SJCRH30 (cell line): ENCODE measurements around the gene AMBRA1. TPM values are rescaled to one million over a fixed set of nuclear protein-coding genes. Genes with fewer than 3 reads are reported as not detected.
A peak's percentile ranks its signal among the peaks of the same experiment; 100 is the strongest.

ENCODE experiments used
- DNase-seq, 2 experiments: peaks; one replicate each; pipeline ENCODE4 v3.0.0-alpha.2; 2015 to 2020
- H3K27ac ChIP-seq: fragments of 250-450 bp; sonication (Bioruptor Pico); 2 replicates; pipeline ENCODE4 v1.5.1; 2020; ENCODE audit warnings: mild to moderate bottlenecking, moderate library complexity
- H3K27me3 ChIP-seq: fragments of 250-450 bp; sonication (Bioruptor Pico); 2 replicates; pipeline ENCODE4 v1.5.1; 2020; ENCODE audit warnings: mild to moderate bottlenecking, moderate library complexity
- H3K36me3 ChIP-seq: fragments of 250-450 bp; sonication (Bioruptor Pico); 2 replicates; pipeline ENCODE4 v1.5.1; 2020; ENCODE audit warnings: mild to moderate bottlenecking, moderate library complexity
- H3K4me1 ChIP-seq: fragments of 250-450 bp; sonication (Bioruptor Pico); 2 replicates; pipeline ENCODE4 v1.5.1; 2020; ENCODE audit warnings: mild to moderate bottlenecking, moderate library complexity
- H3K4me3 ChIP-seq: fragments of 250-450 bp; sonication (Bioruptor Pico); 2 replicates; pipeline ENCODE4 v1.5.1; 2020; ENCODE audit warnings: mild to moderate bottlenecking, moderate library complexity
- H3K9me3 ChIP-seq: fragments of 250-450 bp; sonication (Bioruptor Pico); replicated peaks from 2 replicates; pipeline ENCODE4 v1.5.1; 2020; ENCODE audit warnings: mild to moderate bottlenecking, moderate library complexity
- total RNA-seq: library from RNA; depleted of rRNA; stranded (reverse); fragments of >200 nt; shearing (Covaris generic); gene quantifications from 2 replicates; pipeline ENCODE4 v1.2.3, GENCODE V29; 2014

Gene AMBRA1
- total RNA-seq, 1 experiment from 2014 or later: 23.1 TPM

DNA sequence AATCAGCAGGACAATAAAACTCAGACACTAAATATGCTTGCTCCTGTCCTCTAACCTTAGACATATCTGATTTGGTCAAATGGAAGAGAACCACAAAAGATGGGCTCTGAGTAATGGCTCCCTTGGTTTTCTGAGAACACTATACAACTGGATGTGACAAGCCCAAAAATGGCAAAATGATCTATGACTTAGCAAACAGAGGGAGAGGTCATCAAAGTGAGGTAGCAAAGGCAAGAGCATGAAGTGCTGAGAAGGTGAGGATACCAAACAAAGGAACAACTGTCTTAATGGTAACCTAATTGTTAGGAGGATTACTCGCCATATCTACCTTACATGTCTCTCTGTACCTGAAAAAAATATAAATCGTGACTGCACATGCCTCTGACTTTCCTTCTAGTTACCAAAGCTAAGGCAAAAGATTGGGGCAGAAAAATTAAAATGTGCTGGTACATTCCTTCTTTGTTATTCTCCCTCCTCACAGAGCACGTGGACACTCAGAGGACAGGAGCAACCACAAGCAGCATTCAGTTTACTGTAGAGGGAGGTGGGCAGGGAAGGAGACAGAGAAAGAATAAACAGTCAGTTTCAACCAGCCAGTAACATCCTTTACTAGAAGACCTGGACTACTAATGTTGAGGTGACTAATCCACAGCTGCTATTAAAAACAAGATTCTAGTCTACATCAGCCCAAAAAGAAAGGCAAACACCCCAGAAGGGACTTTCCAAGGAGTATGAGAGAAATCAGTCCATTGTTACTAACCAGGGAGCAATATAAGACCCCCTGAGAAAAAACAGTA lies 88.8 kb downstream of the AMBRA1 start:
- DNase-seq: no peak

DNA sequence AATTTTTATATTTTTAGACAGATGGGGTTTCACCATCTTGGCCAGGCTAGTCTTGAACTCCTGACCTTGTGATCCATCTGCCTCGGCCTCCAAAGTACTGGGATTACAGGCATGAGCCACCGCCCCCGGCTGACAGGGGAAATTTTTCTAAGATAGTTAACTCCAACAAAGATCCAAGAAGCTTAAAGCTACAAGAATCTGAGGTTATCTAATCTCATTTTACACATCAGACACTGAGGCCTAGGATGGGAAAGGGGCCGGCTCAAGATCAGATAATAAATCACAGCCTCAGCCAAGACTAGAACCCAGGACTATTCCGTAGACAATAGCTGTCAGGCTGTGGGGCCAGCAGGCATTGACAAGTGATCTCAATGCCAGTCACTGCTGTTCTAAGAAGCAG lies 94.0 kb downstream of the AMBRA1 start:
- DNase-seq: no peak
- Histone ChIP-seq H3K4me3 (no peak overlapping the region), H3K36me3 (peaks cover 5% of the 10 kb centered on the region), H3K27ac (no peak overlapping the region), H3K9me3 (no peaks in the 10 kb centered on the region), H3K4me1 (no peaks in the 10 kb centered on the region), H3K27me3 (no peaks in the 10 kb centered on the region)

More for the DNA sequence above, 88.8 kb downstream of the AMBRA1 start:
- no peaks in the 10 kb centered on the region for H3K4me1 ChIP-seq
- no peaks in the 10 kb centered on the region for H3K9me3 ChIP-seq
- H3K27ac ChIP-seq: no peak overlapping the region
- peaks cover 5% of the 10 kb centered on the region for H3K36me3 ChIP-seq
- H3K27me3 ChIP-seq: no peaks in the 10 kb centered on the region
- no peak overlapping the region for H3K4me3 ChIP-seq

DNA sequence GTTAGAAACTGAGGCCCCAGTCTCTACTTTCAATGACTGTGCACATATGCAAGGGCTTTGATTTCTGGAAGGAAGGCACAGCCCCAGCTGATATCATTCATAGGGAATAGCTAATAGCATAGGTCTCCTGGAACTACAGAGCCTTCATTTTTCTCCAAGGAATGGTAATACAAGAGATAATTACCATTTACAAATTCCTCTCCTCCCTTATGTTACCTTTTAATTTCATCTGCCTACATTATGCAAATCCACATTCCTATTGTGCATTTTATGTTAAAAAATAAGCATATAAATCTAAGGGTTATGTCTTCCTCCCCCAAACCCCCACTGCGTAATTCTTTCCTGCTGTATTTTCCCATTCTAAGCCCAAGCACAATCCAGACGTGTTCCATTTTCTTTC lies 94.9 kb downstream of the AMBRA1 start:
- DNase-seq: no peak
- H3K27ac ChIP-seq: no peak overlapping the region
- H3K4me3 ChIP-seq: no peak overlapping the region
- H3K4me1 ChIP-seq: no peaks in the 10 kb centered on the region
- no peaks in the 10 kb centered on the region for H3K9me3 ChIP-seq
- H3K36me3 ChIP-seq: peaks cover 5% of the 10 kb centered on the region
- no peaks in the 10 kb centered on the region for H3K27me3 ChIP-seq

DNA sequence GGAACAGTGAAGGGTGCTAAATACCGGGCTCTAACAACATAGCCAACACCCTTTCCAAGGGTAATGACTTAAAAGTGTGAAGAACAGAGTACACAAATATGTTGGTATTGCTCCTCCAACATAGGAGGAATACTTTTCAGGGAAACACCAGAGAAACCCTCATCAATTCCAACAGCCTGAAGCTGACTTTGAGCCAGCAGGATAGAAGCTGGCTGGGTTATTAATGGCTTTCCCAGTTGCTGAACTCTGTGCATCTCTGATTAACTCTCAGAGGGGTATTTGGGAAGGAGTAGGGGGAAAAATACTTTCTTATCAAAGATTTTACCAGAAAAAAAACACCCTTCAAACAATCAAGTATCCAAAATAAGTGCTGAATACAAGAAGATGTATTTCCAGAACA lies 95.6 kb downstream of the AMBRA1 start:
- Histone ChIP-seq H3K36me3 (peaks cover 4% of the 10 kb centered on the region), H3K9me3 (no peaks in the 10 kb centered on the region), H3K4me1 (no peaks in the 10 kb centered on the region), H3K27me3 (no peaks in the 10 kb centered on the region), H3K27ac (no peak overlapping the region), H3K4me3 (no peak overlapping the region)
- DNase-seq: no peak

DNA sequence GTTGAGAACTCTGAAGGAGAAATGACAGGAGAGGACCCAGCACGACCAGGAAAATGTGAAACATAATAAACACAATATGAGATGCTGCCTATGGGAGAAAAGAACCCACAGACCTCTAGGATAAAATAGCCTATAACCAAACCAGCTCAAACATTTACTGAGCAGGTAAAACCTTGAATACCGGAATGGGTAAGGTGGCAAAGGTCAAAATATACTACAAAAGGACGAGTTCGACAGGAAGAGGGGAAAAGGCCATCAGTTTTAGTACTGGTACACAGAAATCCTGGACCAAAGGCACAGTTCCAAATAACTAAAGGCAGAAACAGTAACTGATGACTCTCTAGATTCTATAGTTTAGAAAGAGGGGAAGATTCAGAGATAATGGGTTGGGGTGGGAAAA lies 96.3 kb downstream of the AMBRA1 start:
- no peak overlapping the region for H3K4me3 ChIP-seq
- H3K4me1 ChIP-seq: peaks cover 2% of the 10 kb centered on the region
- no peaks in the 10 kb centered on the region for H3K27me3 ChIP-seq
- H3K27ac ChIP-seq: no peak overlapping the region
- DNase-seq: no peak
- H3K9me3 ChIP-seq: no peaks in the 10 kb centered on the region
- peaks cover 2% of the 10 kb centered on the region; the same call in 1 of the 2 replicates for H3K36me3 ChIP-seq

DNA sequence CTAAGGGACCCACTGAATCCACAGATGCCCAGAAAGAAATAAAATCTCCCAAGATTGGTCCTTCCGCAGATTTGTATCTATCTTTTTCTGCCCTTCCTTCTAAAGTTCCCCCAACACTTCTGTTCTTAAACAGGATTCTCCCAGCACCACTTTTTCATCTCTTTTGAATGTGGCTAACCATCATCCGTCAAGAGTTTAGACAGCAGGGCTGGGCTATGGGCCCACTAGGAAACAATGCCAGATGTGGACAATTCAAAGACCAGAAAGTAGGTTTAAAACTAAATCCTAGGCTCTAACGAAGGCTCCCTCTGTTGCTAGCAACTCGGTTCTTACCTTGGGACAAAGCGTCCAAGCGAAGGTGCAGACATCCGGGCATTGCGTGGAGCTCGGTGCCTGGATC lies 100.0 kb downstream of the AMBRA1 start:
- Histone ChIP-seq H3K27ac (no peak overlapping the region), H3K9me3 (no peaks in the 10 kb centered on the region), H3K27me3 (no peaks in the 10 kb centered on the region), H3K4me3 (no peak overlapping the region), H3K4me1 (peaks cover 22% of the 10 kb centered on the region), H3K36me3 (no peaks in the 10 kb centered on the region)
- DNase-seq: no peak

DNA sequence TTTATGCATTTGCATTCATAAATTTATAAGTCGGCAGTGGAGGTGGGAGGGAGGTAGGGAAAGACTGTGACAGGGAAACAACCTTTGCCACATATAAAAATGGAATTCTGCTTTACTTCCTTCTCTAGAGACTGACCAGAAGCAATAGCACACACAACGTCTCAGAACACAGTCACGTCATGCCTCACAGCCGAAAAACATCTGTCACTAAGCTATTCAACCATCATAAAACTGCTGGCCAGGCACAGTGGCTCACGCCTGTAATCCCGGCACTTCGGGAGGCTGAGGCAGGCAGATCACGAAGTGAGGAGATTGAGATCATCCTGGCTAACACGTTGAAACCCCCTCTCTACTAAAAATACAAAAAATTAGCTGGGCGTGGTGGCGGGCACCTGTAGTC lies 101.3 kb downstream of the AMBRA1 start:
- H3K9me3 ChIP-seq: no peaks in the 10 kb centered on the region
- H3K4me1 ChIP-seq: peaks cover 22% of the 10 kb centered on the region
- no peaks in the 10 kb centered on the region for H3K27me3 ChIP-seq
- peak overlapping the region; percentile 40 for H3K27ac ChIP-seq
- no peaks in the 10 kb centered on the region for H3K36me3 ChIP-seq
- no peak for DNase-seq
- no peak overlapping the region for H3K4me3 ChIP-seq

DNA sequence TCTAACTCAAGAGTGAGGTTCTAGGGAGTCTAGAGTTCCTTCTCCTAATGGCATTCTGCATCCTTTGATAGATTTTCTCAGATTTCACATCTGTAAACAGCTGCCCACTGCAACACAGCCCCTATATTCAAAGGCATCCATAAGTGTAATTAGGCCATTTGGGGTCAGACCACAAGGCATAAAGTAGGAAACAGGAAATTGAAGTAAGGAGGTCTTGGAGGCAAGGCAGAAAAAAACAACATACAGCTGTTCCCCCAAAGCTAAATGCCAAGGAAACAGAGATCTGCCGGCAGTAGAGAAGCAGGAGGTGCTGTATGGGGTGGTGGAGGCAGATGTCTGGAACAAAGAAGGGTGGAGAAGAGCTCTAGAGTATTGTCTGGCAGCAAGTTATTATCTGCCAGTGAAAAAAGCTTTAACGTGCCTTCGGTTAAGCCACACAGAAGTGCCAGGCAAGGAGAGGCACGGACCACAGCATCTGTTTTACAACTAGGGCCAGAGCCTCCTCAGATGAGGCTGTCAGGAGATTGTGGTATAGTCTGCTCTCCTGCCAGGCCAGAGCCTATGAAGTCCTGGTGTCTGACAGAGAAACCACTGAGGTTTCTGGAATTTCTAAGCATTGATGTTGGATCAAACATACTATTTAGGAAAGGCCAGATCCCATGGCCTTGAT lies 102.0 kb downstream of the AMBRA1 start:
- no peaks in the 10 kb centered on the region for H3K9me3 ChIP-seq
- H3K27ac ChIP-seq: peak overlapping the region; percentile 40
- no peaks in the 10 kb centered on the region for H3K27me3 ChIP-seq
- H3K4me3 ChIP-seq: no peak overlapping the region
- H3K36me3 ChIP-seq: no peaks in the 10 kb centered on the region
- DNase-seq: peak; percentile 43 to 79
- peaks cover 22% of the 10 kb centered on the region for H3K4me1 ChIP-seq

DNA sequence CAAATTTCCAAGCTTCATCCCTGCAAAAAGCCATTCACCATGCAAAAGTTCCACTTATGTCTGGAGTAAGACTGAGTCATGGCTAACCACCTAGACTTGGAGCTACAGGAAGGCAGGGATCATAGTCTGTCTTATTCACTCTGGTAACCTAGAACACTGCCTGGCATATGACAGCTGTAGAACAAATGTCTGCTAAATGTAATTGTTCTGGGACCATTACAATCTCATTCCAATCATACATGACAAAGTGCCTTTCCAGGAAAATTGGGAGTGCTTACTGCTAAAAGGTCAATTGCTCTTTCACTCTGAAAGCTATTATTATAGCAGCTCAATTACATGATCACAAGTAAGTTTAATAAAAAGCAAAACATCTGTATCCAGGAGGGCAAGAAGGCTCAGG lies 103.2 kb downstream of the AMBRA1 start:
- no peak overlapping the region for H3K4me3 ChIP-seq
- peaks cover 22% of the 10 kb centered on the region for H3K4me1 ChIP-seq
- DNase-seq: peak in 1 of 2 experiments; percentile 18
- no peaks in the 10 kb centered on the region for H3K9me3 ChIP-seq
- H3K27ac ChIP-seq: no peak overlapping the region; the same call in 1 of the 2 replicates
- no peaks in the 10 kb centered on the region for H3K27me3 ChIP-seq
- no peaks in the 10 kb centered on the region for H3K36me3 ChIP-seq

DNA sequence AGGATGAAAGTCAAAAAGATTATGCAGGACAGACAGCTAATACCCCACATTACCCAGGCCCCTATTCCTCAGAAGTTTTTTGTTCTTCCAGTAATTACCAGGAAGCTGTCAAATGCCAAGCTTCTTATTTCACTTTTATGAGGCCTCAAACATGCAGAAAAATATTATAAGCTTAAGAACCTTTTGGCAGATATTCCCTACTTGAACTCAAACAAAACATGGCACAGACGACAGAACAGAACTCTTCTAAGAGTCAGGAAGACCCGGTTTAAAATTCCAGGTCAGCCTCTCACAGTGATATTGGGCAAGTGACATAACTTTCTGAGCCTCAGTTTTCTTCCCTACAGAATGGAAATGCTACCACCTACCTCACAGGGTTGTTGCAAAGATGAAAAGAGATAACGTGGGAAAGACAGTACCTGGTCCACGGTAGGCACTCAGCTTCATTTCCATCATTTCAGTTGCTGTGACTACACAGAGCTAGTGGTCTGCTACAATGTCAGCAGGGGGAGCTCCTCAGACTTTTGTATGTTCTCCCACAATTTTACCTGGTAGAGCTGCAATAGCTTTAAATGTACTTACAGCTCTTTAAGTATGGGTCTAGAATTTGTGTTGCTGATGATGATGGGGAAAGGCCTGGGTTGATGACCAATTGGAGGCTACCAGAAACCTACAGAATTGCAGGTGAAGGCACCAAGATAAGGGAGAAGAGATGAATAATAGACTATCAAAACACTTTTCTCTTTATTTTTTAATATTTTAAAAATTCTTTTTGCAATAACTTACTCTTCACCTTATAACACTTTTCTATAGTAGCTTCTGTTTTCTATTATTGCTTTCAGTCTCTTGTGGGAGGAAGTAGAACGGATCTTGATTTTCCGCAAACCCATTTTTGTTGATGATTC lies 103.9 kb downstream of the AMBRA1 start:
- no peaks in the 10 kb centered on the region for H3K9me3 ChIP-seq
- no peaks in the 10 kb centered on the region for H3K36me3 ChIP-seq
- no peak overlapping the region for H3K27ac ChIP-seq
- no peak overlapping the region for H3K4me3 ChIP-seq
- DNase-seq: peak; percentile 31 to 64
- no peaks in the 10 kb centered on the region for H3K27me3 ChIP-seq
- peaks cover 22% of the 10 kb centered on the region for H3K4me1 ChIP-seq

DNA sequence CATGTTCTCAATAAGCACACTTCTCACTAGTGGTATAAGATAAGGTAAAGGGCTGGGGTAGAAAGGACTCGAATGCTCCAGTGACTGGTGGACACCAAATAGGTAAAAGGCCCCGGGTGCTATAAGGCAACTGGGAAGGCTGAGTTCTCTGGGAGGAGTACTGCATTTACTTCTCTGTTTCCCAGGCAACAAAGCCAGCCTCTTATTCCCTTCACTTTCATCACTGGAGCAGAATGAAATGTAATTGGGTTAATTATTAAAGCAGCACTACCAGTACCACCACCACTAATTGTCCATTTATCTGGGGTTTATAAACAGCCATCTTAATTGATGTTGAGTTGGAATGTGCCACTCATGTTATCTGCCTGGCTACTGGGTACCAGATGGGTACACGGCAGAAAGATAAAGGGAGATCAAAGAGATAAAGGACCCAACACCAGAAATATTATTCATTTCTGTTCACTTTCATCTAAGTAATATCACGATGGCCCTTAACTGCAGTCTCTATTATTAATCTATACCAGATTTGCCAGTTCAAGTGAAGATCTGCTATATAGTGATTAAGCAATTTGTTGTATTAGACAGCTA lies 107.9 kb downstream of the AMBRA1 start:
- Histone ChIP-seq H3K4me3 (no peak overlapping the region), H3K9me3 (no peaks in the 10 kb centered on the region), H3K27me3 (no peaks in the 10 kb centered on the region), H3K27ac (no peak overlapping the region), H3K4me1 (peaks cover 4% of the 10 kb centered on the region), H3K36me3 (no peaks in the 10 kb centered on the region; the same call in 1 of the 2 replicates)
- no peak for DNase-seq

DNA sequence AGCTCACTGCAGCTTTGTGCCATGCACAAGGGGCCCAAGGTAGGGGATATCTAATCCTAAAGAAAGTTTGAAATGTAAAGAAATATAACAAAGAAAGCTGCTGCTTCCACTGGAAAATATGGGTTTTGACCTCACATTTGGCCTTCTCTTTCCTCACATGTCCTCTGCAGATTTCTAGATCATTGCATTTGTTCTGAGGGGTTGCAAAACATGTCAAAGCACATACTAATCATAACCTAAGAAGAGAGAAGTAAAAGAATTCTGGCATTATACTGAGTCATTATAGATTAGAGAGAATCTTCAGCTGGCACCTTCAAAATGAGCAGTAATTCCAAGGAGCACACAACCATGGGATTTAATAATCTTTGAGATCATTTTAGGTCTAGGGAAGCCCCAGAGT lies 109.7 kb downstream of the AMBRA1 start:
- no peak overlapping the region for H3K4me3 ChIP-seq
- no peak for DNase-seq
- H3K36me3 ChIP-seq: no peaks in the 10 kb centered on the region; the same call in 1 of the 2 replicates
- no peaks in the 10 kb centered on the region for H3K9me3 ChIP-seq
- no peak overlapping the region for H3K27ac ChIP-seq
- no peaks in the 10 kb centered on the region for H3K27me3 ChIP-seq
- H3K4me1 ChIP-seq: no peaks in the 10 kb centered on the region

DNA sequence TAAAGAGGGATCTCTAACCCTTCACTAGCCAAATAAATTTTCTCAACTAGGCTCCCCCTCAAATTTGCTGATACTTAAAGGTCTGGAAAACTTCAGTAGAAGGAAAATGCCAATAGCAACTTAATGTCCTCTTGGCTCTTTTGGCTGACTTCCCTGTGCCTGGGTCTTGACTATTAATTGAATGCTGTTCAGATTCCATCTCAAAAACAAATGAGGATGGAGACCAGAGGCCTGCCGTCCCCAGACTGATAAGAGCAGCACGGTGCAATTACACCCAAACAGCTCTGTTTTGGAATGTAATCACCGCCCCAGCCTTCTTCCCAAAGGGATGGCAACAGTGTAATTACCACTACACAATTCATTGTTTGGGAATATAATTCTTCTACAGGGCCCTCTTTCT lies 112.9 kb downstream of the AMBRA1 start:
- H3K27ac ChIP-seq: no peak overlapping the region
- H3K9me3 ChIP-seq: no peaks in the 10 kb centered on the region
- no peaks in the 10 kb centered on the region for H3K4me1 ChIP-seq
- no peaks in the 10 kb centered on the region for H3K27me3 ChIP-seq
- DNase-seq: no peak
- H3K36me3 ChIP-seq: no peaks in the 10 kb centered on the region; the same call in 1 of the 2 replicates
- no peak overlapping the region for H3K4me3 ChIP-seq

DNA sequence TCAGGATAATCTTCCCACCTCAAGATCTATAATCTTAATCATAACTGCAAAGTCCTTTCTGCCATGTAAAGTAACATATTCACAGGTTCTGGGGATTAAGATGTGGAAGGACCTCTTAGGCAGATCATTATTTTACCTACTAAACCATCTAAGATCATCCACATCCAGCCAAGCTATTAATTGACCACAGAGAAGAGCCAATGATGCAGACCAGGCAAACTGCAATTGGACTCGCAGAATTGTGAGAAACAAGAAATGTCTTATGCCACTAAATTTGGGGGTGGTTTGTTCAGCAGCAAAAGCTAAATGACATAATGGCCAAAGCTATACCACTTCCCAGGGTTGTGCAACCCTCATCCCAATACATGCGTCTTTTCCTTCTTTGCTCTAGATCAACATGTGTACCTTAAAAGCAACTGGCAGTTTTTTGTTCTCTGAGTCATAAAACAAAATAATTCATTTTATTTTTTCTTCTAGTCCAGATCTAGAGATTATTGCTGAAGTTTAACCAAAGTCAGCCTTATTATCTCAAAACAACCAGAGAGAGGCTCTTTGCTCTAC lies 113.6 kb downstream of the AMBRA1 start:
- no peaks in the 10 kb centered on the region for H3K9me3 ChIP-seq
- no peak overlapping the region for H3K4me3 ChIP-seq
- no peaks in the 10 kb centered on the region for H3K27me3 ChIP-seq
- H3K27ac ChIP-seq: no peak overlapping the region
- H3K36me3 ChIP-seq: no peaks in the 10 kb centered on the region; the same call in 1 of the 2 replicates
- no peak for DNase-seq
- H3K4me1 ChIP-seq: no peaks in the 10 kb centered on the region
